ENCODE data around the gene CD226.
"Not testable (repeated sequence)": the region's sequence is repeated elsewhere in the genome, so short reads cannot be mapped to it uniquely, and the experiment has no call there.

Gene CD226

GRCh38 chr18:69878213-69878933 lies 69.3 kb downstream of the CD226 start:
- Histone ChIP-seq H3K27me3 (ENCODE audit: control insufficient read depth, insufficient read depth, low read length) (no peaks in the 10 kb centered on the region), H3K4me3 (ENCODE audit: low read length) (no peak overlapping the region), H3K4me1 (ENCODE audit: control insufficient read depth, insufficient read depth, low read length) (no peaks in the 10 kb centered on the region), H3K9ac (ENCODE audit: low read length) (no peak overlapping the region), H3K36me3 (ENCODE audit: control insufficient read depth, insufficient read depth, low read length) (no peaks in the 10 kb centered on the region), H3K9me3 (ENCODE audit: control insufficient read depth, low read length) (no peaks in the 10 kb centered on the region)

- Histone ChIP-seq H3K9me3 (ENCODE audit: control insufficient read depth, low read length) (no peaks in the 10 kb centered on the region), H3K4me3 (ENCODE audit: low read length) (no peak overlapping the region), H3K4me1 (ENCODE audit: control insufficient read depth, insufficient read depth, low read length) (no peaks in the 10 kb centered on the region), H3K36me3 (ENCODE audit: control insufficient read depth, insufficient read depth, low read length) (no peaks in the 10 kb centered on the region), H3K27me3 (ENCODE audit: control insufficient read depth, insufficient read depth, low read length) (no peaks in the 10 kb centered on the region), H3K9ac (ENCODE audit: low read length) (no peak overlapping the region)
These were observed 71.2 kb downstream of the CD226 start for GRCh38 chr18:69876490-69876889.

DNA sequence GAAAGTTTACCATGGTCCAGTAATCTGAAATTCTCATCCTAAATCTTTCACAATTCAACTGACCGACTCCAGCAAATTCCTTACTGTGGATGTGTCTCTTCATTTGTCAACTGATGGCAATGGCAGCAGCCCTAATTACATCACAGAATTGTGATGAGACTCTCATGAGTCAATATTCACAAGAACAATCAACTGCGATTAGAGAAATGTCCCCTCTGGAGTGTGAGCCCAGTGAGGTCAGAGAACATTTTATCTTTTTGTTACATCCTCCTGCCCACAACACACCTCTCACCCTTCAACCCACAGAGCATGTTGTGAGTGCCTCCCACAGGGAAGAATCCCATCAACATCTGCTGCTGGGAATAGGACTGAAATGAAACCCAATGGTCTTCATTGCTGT lies 73.6 kb downstream of the CD226 start:
- Histone ChIP-seq H3K9me3 (ENCODE audit: control insufficient read depth, low read length) (no peaks in the 10 kb centered on the region), H3K36me3 (ENCODE audit: control insufficient read depth, insufficient read depth, low read length) (no peaks in the 10 kb centered on the region), H3K27me3 (ENCODE audit: control insufficient read depth, insufficient read depth, low read length) (no peaks in the 10 kb centered on the region), H3K9ac (ENCODE audit: low read length) (no peak overlapping the region), H3K4me1 (ENCODE audit: control insufficient read depth, insufficient read depth, low read length) (no peaks in the 10 kb centered on the region), H3K4me3 (ENCODE audit: low read length) (no peak overlapping the region)

- no peaks in the 10 kb centered on the region for H3K4me1 ChIP-seq (ENCODE audit: control insufficient read depth, insufficient read depth, low read length)
- H3K9me3 ChIP-seq (ENCODE audit: control insufficient read depth, low read length) = no peaks in the 10 kb centered on the region
- H3K36me3 ChIP-seq (ENCODE audit: control insufficient read depth, insufficient read depth, low read length) = no peaks in the 10 kb centered on the region
- no peaks in the 10 kb centered on the region for H3K27me3 ChIP-seq (ENCODE audit: control insufficient read depth, insufficient read depth, low read length)
- no peak overlapping the region for H3K4me3 ChIP-seq (ENCODE audit: low read length)
- H3K9ac ChIP-seq (ENCODE audit: low read length) = no peak overlapping the region
These were observed 75.0 kb downstream of the CD226 start for GRCh38 chr18:69872661-69873060.

GRCh38 chr18:69871363-69871762 lies 76.3 kb downstream of the CD226 start:
- no peaks in the 10 kb centered on the region for H3K9me3 ChIP-seq (ENCODE audit: control insufficient read depth, low read length)
- no peaks in the 10 kb centered on the region for H3K36me3 ChIP-seq (ENCODE audit: control insufficient read depth, insufficient read depth, low read length)
- no peaks in the 10 kb centered on the region for H3K27me3 ChIP-seq (ENCODE audit: control insufficient read depth, insufficient read depth, low read length)
- no peaks in the 10 kb centered on the region for H3K4me1 ChIP-seq (ENCODE audit: control insufficient read depth, insufficient read depth, low read length)
- H3K9ac ChIP-seq (ENCODE audit: low read length) = no peak overlapping the region
- H3K4me3 ChIP-seq (ENCODE audit: low read length) = no peak overlapping the region

- Histone ChIP-seq H3K9ac (ENCODE audit: low read length) (no peak overlapping the region), H3K9me3 (ENCODE audit: control insufficient read depth, low read length) (no peaks in the 10 kb centered on the region), H3K4me1 (ENCODE audit: control insufficient read depth, insufficient read depth, low read length) (no peaks in the 10 kb centered on the region), H3K27me3 (ENCODE audit: control insufficient read depth, insufficient read depth, low read length) (no peaks in the 10 kb centered on the region), H3K4me3 (ENCODE audit: low read length) (no peak overlapping the region), H3K36me3 (ENCODE audit: control insufficient read depth, insufficient read depth, low read length) (no peaks in the 10 kb centered on the region)
These were observed 76.9 kb downstream of the CD226 start for GRCh38 chr18:69870736-69871135.

DNA sequence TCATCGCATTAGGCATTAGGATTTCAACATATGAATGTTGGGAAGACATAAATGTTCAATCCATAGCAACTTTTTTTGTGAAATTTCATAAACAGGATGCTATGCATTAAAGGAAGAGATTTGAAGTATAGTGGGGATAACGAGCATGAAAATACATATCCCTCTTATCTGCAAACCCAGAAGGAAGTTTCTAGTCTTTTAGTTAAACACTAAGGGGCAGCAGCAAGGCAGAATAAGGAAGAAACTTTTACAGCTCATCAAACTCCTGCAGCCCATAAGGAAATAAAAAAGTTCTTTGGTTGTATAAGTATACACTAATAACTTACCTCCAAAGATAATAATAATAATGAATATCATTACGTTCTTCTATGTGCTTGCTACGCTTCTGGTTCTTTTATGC lies 81.5 kb downstream of the CD226 start:
- Histone ChIP-seq H3K36me3 (ENCODE audit: control insufficient read depth, insufficient read depth, low read length) (no peaks in the 10 kb centered on the region), H3K27me3 (ENCODE audit: control insufficient read depth, insufficient read depth, low read length) (no peaks in the 10 kb centered on the region), H3K9me3 (ENCODE audit: control insufficient read depth, low read length) (no peaks in the 10 kb centered on the region), H3K4me3 (ENCODE audit: low read length) (no peak overlapping the region), H3K9ac (ENCODE audit: low read length) (no peak overlapping the region), H3K4me1 (ENCODE audit: control insufficient read depth, insufficient read depth, low read length) (no peaks in the 10 kb centered on the region)

GRCh38 chr18:69865776-69866175 lies 81.9 kb downstream of the CD226 start:
- Histone ChIP-seq H3K9me3 (ENCODE audit: control insufficient read depth, low read length) (no peaks in the 10 kb centered on the region), H3K4me1 (ENCODE audit: control insufficient read depth, insufficient read depth, low read length) (no peaks in the 10 kb centered on the region), H3K4me3 (ENCODE audit: low read length) (no peak overlapping the region), H3K27me3 (ENCODE audit: control insufficient read depth, insufficient read depth, low read length) (no peaks in the 10 kb centered on the region), H3K9ac (ENCODE audit: low read length) (no peak overlapping the region), H3K36me3 (ENCODE audit: control insufficient read depth, insufficient read depth, low read length) (no peaks in the 10 kb centered on the region)

- H3K9ac ChIP-seq (ENCODE audit: low read length); H3K4me1 ChIP-seq (ENCODE audit: control insufficient read depth, insufficient read depth, low read length); H3K4me3 ChIP-seq (ENCODE audit: low read length); H3K9me3 ChIP-seq (ENCODE audit: control insufficient read depth, low read length); H3K36me3 ChIP-seq (ENCODE audit: control insufficient read depth, insufficient read depth, low read length); H3K27me3 ChIP-seq (ENCODE audit: control insufficient read depth, insufficient read depth, low read length): not testable (repeated sequence)
These were observed 82.9 kb downstream of the CD226 start for GRCh38 chr18:69864802-69865201.

- Histone ChIP-seq H3K4me3 (ENCODE audit: low read length) (no peak overlapping the region), H3K36me3 (ENCODE audit: control insufficient read depth, insufficient read depth, low read length) (no peaks in the 10 kb centered on the region), H3K9me3 (ENCODE audit: control insufficient read depth, low read length) (no peaks in the 10 kb centered on the region), H3K27me3 (ENCODE audit: control insufficient read depth, insufficient read depth, low read length) (no peaks in the 10 kb centered on the region), H3K9ac (ENCODE audit: low read length) (no peak overlapping the region), H3K4me1 (ENCODE audit: control insufficient read depth, insufficient read depth, low read length) (no peaks in the 10 kb centered on the region)
These were observed 88.8 kb downstream of the CD226 start for GRCh38 chr18:69858897-69859296.

DNA sequence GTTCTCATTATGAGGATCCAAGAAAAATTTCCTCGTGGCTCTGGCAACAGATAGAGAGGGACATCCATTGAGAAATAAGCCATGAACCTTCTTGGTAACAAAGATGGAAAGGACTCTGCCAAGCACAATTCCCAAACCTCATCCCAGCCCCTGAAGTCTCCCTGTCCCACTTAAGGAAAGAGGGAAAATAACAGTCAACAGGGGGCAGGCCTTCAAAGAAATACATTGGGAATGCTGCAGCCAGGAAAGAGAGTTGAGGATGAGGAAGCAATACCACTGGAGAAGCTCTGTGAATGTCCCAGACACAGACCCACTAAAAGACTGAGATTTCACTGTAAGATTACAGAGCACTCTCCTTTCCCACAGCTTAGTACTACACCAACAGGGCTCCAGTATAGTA lies 93.2 kb downstream of the CD226 start:
- no peaks in the 10 kb centered on the region for H3K4me1 ChIP-seq (ENCODE audit: control insufficient read depth, insufficient read depth, low read length)
- H3K27me3 ChIP-seq (ENCODE audit: control insufficient read depth, insufficient read depth, low read length) = no peaks in the 10 kb centered on the region
- H3K9me3 ChIP-seq (ENCODE audit: control insufficient read depth, low read length) = no peaks in the 10 kb centered on the region
- H3K4me3 ChIP-seq (ENCODE audit: low read length) = no peak overlapping the region
- H3K9ac ChIP-seq (ENCODE audit: low read length) = no peak overlapping the region
- no peaks in the 10 kb centered on the region for H3K36me3 ChIP-seq (ENCODE audit: control insufficient read depth, insufficient read depth, low read length)

DNA sequence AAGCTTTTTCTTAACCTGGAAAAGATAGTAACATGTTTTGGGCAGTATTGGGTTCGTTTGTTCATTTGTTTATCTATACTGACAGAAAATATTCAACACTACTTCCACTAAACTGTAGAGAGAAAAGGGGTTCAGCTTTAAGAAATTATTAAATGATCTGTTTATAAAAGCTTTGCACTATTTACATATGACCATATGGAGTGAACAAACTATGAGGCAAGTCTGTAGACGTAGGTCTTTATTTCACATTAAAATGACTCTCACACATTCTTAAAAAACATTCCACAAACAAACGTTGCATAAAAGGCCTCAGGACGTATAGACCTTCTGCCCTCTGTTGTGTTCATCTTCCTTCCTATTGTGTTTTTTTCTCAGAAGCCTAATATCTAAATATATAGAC lies 94.6 kb downstream of the CD226 start:
- Histone ChIP-seq H3K36me3 (ENCODE audit: control insufficient read depth, insufficient read depth, low read length) (no peaks in the 10 kb centered on the region), H3K4me3 (ENCODE audit: low read length) (no peak overlapping the region), H3K9me3 (ENCODE audit: control insufficient read depth, low read length) (no peaks in the 10 kb centered on the region), H3K27me3 (ENCODE audit: control insufficient read depth, insufficient read depth, low read length) (no peaks in the 10 kb centered on the region), H3K9ac (ENCODE audit: low read length) (no peak overlapping the region), H3K4me1 (ENCODE audit: control insufficient read depth, insufficient read depth, low read length) (no peaks in the 10 kb centered on the region)

Measured in mucosa of stomach (tissue), 1 donor.